MM.1S (cell line): ENCODE measurements around the gene RERE.

Experiments
- CTCF ChIP-seq: fragments of 300-600 bp; sonication (generic); IDR thresholded peaks from 2 replicates; pipeline ENCODE4 v1.5.1; 2016; ENCODE audit warnings: antibody characterized with exemption, low read length, mixed read lengths
- EZH2 ChIP-seq: fragments of 300-600 bp; sonication (generic); optimal IDR thresholded peaks from 2 replicates; pipeline ENCODE3; 2017; ENCODE audit warnings: low read depth, mild to moderate bottlenecking, antibody characterized with exemption, low read length, mixed read lengths

GRCh38 chr1:8462371-8462892 lies 355.0 kb downstream of the RERE start:
- TF ChIP-seq CTCF: no peak
- no peak for TF ChIP-seq EZH2
